Immature natural killer cell (primary cell): Measurements from ENCODE around the gene LRFN5. TPM values are rescaled to one million over a fixed set of nuclear protein-coding genes. Genes with fewer than 3 reads are reported as not detected.
"Not testable (repeated sequence)": the region's sequence is repeated elsewhere in the genome, so short reads cannot be mapped to it uniquely, and the experiment has no call there.

ENCODE experiments used
- DNase-seq, 3 donors: peaks; one replicate each; pipeline ENCODE4 v3.0.0; 2022; ENCODE audit warnings: mixed read lengths in 1 of 3
- H3K27ac Mint-ChIP-seq, 6 donors: one replicate each; pipeline ENCODE4 v1.8.0; 2020; ENCODE audit warnings: mixed read lengths in 6 of 6, mild to moderate bottlenecking in 5 of 6, inconsistent platforms in 4 of 6, moderate library complexity in 3 of 6
- H3K27me3 Mint-ChIP-seq, 3 donors: one replicate each; pipeline ENCODE4 v1.8.0; 2020 to 2021; ENCODE audit warnings: low read depth in 3 of 3, mild to moderate bottlenecking in 3 of 3, mixed read lengths in 3 of 3, moderate library complexity in 3 of 3, inconsistent platforms in 1 of 3
- H3K36me3 Mint-ChIP-seq, 3 donors: one replicate each; pipeline ENCODE4 v1.8.0; 2020; ENCODE audit warnings: mixed read lengths in 3 of 3, inconsistent platforms in 2 of 3, mild to moderate bottlenecking in 2 of 3
- H3K4me1 Mint-ChIP-seq, 2 donors: one replicate each; pipeline ENCODE4 v1.8.0; 2020; ENCODE audit warnings: inconsistent platforms in 2 of 2, mild to moderate bottlenecking in 2 of 2, mixed read lengths in 2 of 2, moderate library complexity in 1 of 2
- H3K4me3 Mint-ChIP-seq, 5 donors: one replicate each; pipeline ENCODE4 v1.8.0; 2020; ENCODE audit warnings: mild to moderate bottlenecking in 5 of 5, mixed read lengths in 5 of 5, inconsistent platforms in 3 of 5, moderate library complexity in 3 of 5
- H3K9me3 Mint-ChIP-seq, 6 donors: one replicate each; pipeline ENCODE4 v1.8.0; 2020; ENCODE audit warnings: mild to moderate bottlenecking in 6 of 6, mixed read lengths in 6 of 6, inconsistent platforms in 4 of 6, moderate library complexity in 3 of 6
- polyA plus RNA-seq, 3 donors: library from polyadenylated mRNA; unstranded; fragments of 300-500 nt; fragmentation: Illumina TruSeq; gene quantifications; one replicate each; pipeline ENCODE4 v1.2.3, GENCODE V29; 2021

Gene LRFN5
- polyA plus RNA-seq = not detected

GRCh38 chr14:41606532-41607303, at the start of gene LRFN5:
TSS of gene LRFN5 (plus strand) at chr14:41606876.
- Mint-ChIP-seq H3K9me3 (peaks cover 6 to 53% (median 27%) of the 10 kb centered on the region in 6 donors), H3K4me1 (no peaks in the 10 kb centered on the region), H3K27me3 (peaks cover 22 to 40% (median 22%) of the 10 kb centered on the region in 3 donors), H3K4me3 (peak within 1 kb of the TSS in 2 of 5 donors; percentile 10 to 40), H3K27ac (no peak within 1 kb of the TSS), H3K36me3 (peaks cover 0 to 11% (median 0%) of the 10 kb centered on the region in 3 donors)
- DNase-seq = no peak

- Mint-ChIP-seq H3K9me3 (peaks cover 0 to 41% (median 11%) of the 10 kb centered on the region in 6 donors), H3K4me3 (no peak overlapping the region), H3K27me3 (no peaks in the 10 kb centered on the region), H3K4me1 (no peaks in the 10 kb centered on the region), H3K36me3 (no peaks in the 10 kb centered on the region), H3K27ac (no peak overlapping the region)
- no peak for DNase-seq
Measured at GRCh38 chr14:41558490-41558889, 48.2 kb upstream of the LRFN5 start.

- not testable (repeated sequence) for H3K4me1 Mint-ChIP-seq, H3K27ac Mint-ChIP-seq, H3K36me3 Mint-ChIP-seq, H3K27me3 Mint-ChIP-seq, H3K4me3 Mint-ChIP-seq, DNase-seq
- peaks cover 3 to 28% (median 11%) of the 10 kb centered on the region in 6 donors for H3K9me3 Mint-ChIP-seq
Measured at GRCh38 chr14:41566864-41567263, 39.8 kb upstream of the LRFN5 start.

- Mint-ChIP-seq H3K4me3 (no peak overlapping the region), H3K27me3 (peaks cover 0 to 1% (median 0%) of the 10 kb centered on the region in 3 donors), H3K27ac (no peak overlapping the region), H3K36me3 (no peaks in the 10 kb centered on the region), H3K4me1 (no peaks in the 10 kb centered on the region), H3K9me3 (peaks cover 3 to 28% (median 12%) of the 10 kb centered on the region in 6 donors)
- DNase-seq = no peak
Measured at GRCh38 chr14:41568979-41569378, 37.7 kb upstream of the LRFN5 start.

GRCh38 chr14:41570415-41571155, 36.1 kb upstream of the LRFN5 start:
- DNase-seq = no peak
- peaks cover 0 to 1% (median 0%) of the 10 kb centered on the region in 3 donors for H3K27me3 Mint-ChIP-seq
- no peaks in the 10 kb centered on the region for H3K4me1 Mint-ChIP-seq
- H3K9me3 Mint-ChIP-seq = peaks cover 2 to 33% (median 11%) of the 10 kb centered on the region in 6 donors
- H3K27ac Mint-ChIP-seq = no peak overlapping the region
- no peak overlapping the region for H3K4me3 Mint-ChIP-seq
- H3K36me3 Mint-ChIP-seq = no peaks in the 10 kb centered on the region

GRCh38 chr14:41586237-41586636, 20.4 kb upstream of the LRFN5 start:
- Mint-ChIP-seq H3K27me3 (peaks cover 0 to 2% (median 1%) of the 10 kb centered on the region in 3 donors), H3K27ac (no peak overlapping the region), H3K9me3 (peaks cover 0 to 14% (median 6%) of the 10 kb centered on the region in 6 donors), H3K4me3 (no peak overlapping the region), H3K4me1 (no peaks in the 10 kb centered on the region), H3K36me3 (no peaks in the 10 kb centered on the region)
- DNase-seq = no peak

- Mint-ChIP-seq H3K27me3 (no peaks in the 10 kb centered on the region), H3K4me3 (no peak overlapping the region), H3K4me1 (no peaks in the 10 kb centered on the region), H3K36me3 (no peaks in the 10 kb centered on the region), H3K9me3 (peaks cover 0 to 7% (median 3%) of the 10 kb centered on the region in 6 donors), H3K27ac (no peak overlapping the region)
- no peak for DNase-seq
Measured at GRCh38 chr14:41597647-41598046, 9.0 kb upstream of the LRFN5 start.

- H3K4me3 Mint-ChIP-seq, H3K27ac Mint-ChIP-seq, H3K27me3 Mint-ChIP-seq, DNase-seq, H3K4me1 Mint-ChIP-seq, H3K36me3 Mint-ChIP-seq: not testable (repeated sequence)
- H3K9me3 Mint-ChIP-seq = peaks cover 2 to 14% (median 6%) of the 10 kb centered on the region in 6 donors
Measured at GRCh38 chr14:41599805-41600385, 6.8 kb upstream of the LRFN5 start.

GRCh38 chr14:41604721-41605531, 1.8 kb upstream of the LRFN5 start:
- Mint-ChIP-seq H3K4me3 (no peak overlapping the region), H3K4me1 (no peaks in the 10 kb centered on the region), H3K36me3 (peaks cover 0 to 4% (median 0%) of the 10 kb centered on the region in 3 donors), H3K27ac (no peak overlapping the region), H3K9me3 (peaks cover 3 to 37% (median 22%) of the 10 kb centered on the region in 6 donors), H3K27me3 (peaks cover 20 to 37% (median 20%) of the 10 kb centered on the region in 3 donors)
- no peak for DNase-seq

- H3K4me1 Mint-ChIP-seq = no peaks in the 10 kb centered on the region
- H3K27me3 Mint-ChIP-seq = peaks cover 22 to 40% (median 22%) of the 10 kb centered on the region in 3 donors
- no peak for DNase-seq
- peak overlapping the region in 1 of 5 donors; percentile 40 for H3K4me3 Mint-ChIP-seq
- peaks cover 6 to 43% (median 23%) of the 10 kb centered on the region in 6 donors for H3K9me3 Mint-ChIP-seq
- H3K27ac Mint-ChIP-seq = no peak overlapping the region
- peaks cover 0 to 8% (median 0%) of the 10 kb centered on the region in 3 donors for H3K36me3 Mint-ChIP-seq
Measured at GRCh38 chr14:41605550-41606281, 960 bp upstream of the LRFN5 start.

- peak overlapping the region in 1 of 5 donors; percentile 40 for H3K4me3 Mint-ChIP-seq
- no peak for DNase-seq
- H3K27me3 Mint-ChIP-seq = peaks cover 22 to 40% (median 22%) of the 10 kb centered on the region in 3 donors
- H3K27ac Mint-ChIP-seq = no peak overlapping the region
- peaks cover 0 to 11% (median 0%) of the 10 kb centered on the region in 3 donors for H3K36me3 Mint-ChIP-seq
- peaks cover 6 to 48% (median 26%) of the 10 kb centered on the region in 6 donors for H3K9me3 Mint-ChIP-seq
- no peaks in the 10 kb centered on the region for H3K4me1 Mint-ChIP-seq
Measured at GRCh38 chr14:41606282-41606531, 469 bp upstream of the LRFN5 start.

- peak overlapping the region in 1 of 5 donors; percentile 10 for H3K4me3 Mint-ChIP-seq
- no peak overlapping the region for H3K27ac Mint-ChIP-seq
- peaks cover 10 to 54% (median 28%) of the 10 kb centered on the region in 6 donors for H3K9me3 Mint-ChIP-seq
- H3K36me3 Mint-ChIP-seq = peaks cover 0 to 11% (median 0%) of the 10 kb centered on the region in 3 donors
- DNase-seq = no peak
- H3K27me3 Mint-ChIP-seq = peaks cover 22 to 40% (median 22%) of the 10 kb centered on the region in 3 donors
- no peaks in the 10 kb centered on the region for H3K4me1 Mint-ChIP-seq
Measured at GRCh38 chr14:41607304-41607775, 664 bp downstream of the LRFN5 start.
